HG03469 (cell line): ENCODE measurements around the gene GAB2.
"Not testable (repeated sequence)": the region's sequence is repeated elsewhere in the genome, so short reads cannot be mapped to it uniquely, and the experiment has no call there.

ENCODE experiments used
- ATAC-seq: cut with Tn5 transposase; IDR thresholded peaks from one replicate; pipeline ENCODE4 v1.9.1; 2021; ENCODE audit warnings: mild to moderate bottlenecking, moderate library complexity, moderate number of reproducible peaks; ENCODE audit not compliant: unreplicated experiment

The GAB2 gene

DNA sequence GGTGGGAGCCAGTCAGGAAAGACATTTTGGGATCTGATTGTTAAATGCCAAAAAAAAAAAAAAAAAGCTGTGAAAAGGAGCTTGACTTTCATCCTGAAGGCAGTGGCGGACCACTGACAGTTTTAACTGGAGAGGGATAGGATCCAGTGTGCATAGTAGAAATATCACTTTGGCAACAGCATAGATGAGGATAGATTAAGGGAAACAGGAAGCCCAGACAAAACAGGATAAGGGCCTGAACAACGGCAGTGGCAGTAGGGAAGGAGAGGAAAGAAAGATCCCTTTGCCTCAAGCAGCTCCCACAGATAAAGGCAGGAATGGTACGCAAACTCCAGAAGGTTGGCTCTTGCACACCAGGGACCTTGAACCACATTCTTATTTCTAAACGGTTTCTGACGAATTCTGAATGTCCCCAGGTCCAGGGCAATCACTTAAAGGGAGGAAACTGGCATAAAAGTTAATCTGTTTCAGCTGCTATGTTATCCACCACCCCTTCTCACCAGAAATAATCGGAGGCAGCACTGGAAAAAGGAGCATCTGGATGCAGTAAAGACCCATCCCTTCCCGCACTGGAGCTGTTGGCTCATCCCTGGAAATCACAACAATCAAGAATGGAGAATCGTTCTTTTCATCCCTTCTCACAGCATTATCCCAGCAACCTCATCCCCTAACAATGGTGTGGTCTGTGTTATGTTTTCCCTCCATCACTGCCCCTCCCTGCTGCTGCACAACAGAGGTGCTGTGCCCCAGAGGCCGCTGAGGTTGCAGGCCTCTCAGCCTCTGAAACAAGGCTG is 99.1 kb downstream of the GAB2 start:
- no peak for ATAC-seq

DNA sequence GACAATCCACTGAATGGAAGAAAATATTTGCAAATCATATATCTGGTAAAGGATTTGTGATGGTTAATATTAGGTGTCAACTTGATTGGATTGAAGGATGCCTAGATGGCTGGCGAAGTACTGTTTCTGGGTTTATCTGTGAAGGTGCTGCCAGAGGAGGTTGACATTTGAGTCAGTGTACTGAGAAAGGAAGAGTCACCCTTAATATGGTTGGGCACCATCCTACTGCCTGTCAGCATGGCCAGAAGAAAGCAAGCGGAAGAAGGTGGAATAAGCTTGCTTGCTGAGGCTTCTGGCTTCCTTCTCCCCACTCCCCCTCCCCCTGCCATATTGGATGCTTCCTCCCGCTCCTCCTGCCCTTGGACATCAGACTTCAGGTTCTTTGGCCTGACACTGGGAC is 101.9 kb downstream of the GAB2 start:
- ATAC-seq, result no peak

GRCh38 chr11:78314762-78315161 is 102.9 kb downstream of the GAB2 start:
- ATAC-seq, result no peak

DNA sequence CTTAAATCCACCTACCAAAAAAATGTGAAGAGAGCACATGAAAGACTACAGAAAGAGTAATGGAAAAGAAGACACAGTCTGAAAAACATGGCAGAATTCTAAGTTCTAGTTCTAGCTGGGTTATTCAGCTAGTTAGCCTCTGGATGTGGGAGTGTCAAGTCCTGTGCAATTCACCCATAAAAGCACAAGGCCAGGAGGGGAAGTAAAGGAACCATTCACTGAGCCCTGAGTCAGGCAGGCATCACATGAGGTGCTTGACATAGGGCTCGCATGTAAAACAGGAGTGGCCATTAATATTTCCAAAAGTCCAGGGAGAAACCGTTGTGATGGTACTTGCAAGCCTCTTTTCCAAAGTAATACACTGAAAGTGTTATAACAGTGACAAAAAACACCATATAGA is 103.7 kb downstream of the GAB2 start:
- no peak for ATAC-seq

GRCh38 chr11:78313181-78313795 is 104.3 kb downstream of the GAB2 start:
- ATAC-seq, result no peak

DNA sequence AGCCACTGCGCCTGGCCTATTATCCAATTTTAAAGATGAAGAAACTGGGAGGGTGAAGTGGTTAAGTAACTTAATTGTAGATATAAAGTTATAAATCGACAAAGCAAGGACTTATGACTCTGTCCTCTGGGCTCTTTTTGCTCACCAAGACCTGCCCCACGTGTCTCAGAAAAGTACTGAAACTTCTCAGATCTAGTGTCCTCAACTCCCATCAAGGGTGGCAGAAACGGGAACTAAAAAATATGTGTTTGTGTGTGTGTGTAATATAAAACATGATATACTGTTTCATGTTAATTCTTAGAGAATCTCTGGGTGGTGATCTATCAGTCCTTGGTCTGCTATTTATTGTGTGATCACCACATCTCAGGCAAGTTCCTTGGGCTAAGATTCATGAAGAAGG is 104.9 kb downstream of the GAB2 start:
- no peak for ATAC-seq

- no peak for ATAC-seq
Observed at GRCh38 chr11:78311702-78312371, 105.8 kb downstream of the GAB2 start.

- peak; percentile 74 for ATAC-seq
Observed at GRCh38 chr11:78310500-78310909, 107.1 kb downstream of the GAB2 start.

DNA sequence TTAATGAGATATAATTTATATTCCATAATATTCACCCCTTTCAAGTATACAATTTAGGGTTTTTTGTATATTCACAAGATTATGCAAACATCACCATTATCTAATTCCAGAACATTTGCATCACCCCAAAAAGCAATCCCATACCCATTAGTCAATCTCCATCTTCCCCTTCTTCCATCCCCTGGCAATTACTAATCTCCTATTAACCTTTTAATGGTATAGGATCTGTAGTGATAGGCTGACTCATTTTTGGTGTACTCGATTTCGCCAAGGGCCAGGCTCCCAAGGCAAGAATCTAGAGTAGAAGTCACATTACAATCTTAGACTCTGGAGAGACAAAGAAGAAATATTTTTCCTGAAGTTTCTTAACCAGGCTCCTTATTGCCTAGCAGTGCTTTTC is 113.4 kb downstream of the GAB2 start:
- no peak for ATAC-seq

GRCh38 chr11:78300108-78300839 is 117.3 kb downstream of the GAB2 start:
- no peak for ATAC-seq

DNA sequence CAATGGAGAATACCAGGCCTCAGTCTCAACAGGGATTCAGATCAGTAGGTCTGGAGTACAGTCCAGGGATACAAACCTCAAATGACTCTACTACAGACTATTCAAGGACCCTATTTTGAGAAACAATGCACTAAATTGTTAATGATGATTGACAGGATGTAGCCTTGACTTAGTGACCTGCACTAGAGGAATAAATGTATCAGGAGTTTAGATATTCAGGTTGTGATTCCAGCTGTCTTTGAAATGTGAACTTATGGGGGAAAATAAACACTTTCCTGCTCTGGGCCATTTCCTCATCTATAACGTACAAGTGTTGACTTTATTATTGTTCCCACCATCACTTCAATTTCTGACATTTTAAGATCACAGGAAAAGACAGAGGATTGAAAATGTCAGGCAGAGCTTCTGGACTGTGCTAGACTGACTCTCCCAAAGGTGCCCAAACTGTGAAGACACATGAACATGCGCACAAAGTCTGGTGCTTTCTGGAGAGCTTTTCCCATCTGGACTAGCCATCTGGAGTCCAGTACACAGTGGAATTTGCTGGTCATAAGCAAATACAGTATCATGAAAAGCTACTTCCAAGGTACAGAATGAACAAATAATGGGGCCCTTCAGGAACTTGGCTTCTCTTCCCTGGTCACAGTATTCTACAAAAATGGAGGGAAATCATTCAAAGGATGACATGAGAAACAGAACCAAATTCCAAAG is 118.5 kb downstream of the GAB2 start:
- ATAC-seq, result no peak

DNA sequence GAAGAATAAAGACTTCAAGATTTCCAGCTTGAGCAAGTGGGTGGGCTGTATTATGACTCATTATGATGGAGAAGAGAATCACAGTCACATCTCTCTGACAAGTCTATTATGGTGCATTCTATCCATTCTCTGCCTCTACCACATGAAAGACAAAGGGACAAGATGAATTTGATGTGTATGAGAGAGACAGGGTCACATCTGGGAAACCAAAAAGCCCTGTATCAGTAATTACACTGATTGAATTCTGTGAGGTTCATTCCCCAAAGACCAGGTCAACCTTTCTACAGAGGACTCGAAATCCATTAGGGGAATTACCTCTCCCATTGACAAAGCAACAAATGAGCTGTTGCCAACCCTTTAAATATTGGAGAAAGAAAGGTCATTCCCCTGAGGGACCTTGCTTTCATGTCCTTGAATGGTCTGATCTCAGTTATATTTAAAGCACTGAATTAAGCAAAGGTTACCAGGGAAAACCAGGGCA is 119.3 kb downstream of the GAB2 start:
- no peak for ATAC-seq

DNA sequence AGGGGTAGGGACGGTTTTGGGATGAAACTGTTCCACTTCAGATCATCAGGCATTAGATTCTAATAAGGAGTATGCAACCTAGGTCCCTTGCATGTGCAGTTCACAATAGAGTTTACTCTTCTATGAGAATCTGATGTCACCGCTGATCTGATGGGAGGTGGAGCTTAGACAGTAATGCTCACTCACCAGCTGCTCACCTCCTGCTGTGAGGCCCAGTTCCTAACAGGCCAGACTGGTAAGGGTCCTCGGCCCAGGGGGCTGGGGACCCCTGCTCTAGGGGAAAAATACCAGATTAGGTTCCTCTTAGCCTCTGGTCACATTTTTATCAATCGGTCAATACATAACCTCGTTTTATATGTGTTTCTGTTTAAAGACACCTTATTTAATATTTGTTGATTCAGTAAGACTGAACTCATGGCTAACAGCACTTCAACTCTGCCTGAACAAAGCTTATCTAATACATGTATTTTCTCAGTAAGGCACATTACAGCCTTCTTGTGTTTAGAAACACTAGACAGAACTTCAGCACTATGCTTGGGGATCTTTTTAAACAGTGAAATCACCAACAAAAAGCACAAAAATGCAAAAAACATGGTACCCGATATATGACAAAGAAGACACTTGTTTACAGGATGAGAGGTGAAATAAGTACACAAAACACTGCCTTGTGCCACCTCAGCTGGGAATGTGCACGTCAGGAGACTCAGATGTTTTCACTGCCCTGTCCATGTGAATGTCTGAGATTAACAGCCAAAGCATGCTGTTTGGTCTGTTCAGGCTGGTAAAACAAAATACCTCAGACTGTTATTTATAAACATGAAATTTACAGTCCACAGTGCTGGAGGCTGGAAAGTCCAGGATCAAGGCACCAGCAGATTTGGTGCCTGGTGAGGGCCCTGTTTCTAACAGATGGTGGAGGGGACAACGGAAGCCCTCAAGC is 121.4 kb downstream of the GAB2 start:
- no peak for ATAC-seq

DNA sequence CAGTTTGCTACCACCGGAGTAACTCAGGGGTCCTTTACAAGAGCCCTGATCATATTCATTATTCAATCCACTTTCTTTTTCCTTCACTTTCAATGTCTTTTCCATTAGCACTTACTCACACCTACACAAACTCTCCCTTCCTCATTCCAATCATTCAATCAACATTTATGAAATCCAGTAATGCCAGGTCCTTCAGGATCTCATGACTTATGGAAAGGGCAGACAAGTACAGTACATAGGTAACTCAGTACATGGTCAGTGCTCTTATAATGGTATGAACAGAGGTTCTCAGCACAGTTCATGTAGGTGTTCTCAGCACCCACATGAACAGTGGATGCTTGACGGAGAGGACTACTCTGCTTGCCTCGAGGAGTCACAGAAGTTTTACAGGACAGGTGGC is 122.3 kb downstream of the GAB2 start:
- ATAC-seq, result no peak

DNA sequence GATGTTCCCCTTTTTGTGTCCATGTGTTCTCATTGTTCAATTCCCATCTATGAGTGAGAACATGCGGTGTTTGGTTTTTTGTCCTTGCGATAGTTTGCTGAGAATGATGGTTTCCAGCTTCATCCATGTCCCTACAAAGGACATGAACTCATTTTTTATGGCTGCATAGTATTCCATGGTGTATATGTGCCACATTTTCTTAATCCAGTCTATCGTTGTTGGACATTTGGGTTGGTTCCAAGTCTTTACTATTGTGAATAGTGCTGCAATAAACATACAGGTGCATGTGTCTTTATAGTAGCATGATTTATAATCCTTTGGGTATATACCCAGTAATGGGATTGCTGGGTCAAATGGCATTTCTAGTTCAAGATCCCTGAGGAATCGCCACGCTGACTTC is 123.5 kb downstream of the GAB2 start:
- ATAC-seq, result not testable (repeated sequence)

- no peak for ATAC-seq
Observed at GRCh38 chr11:78293536-78293935, 124.1 kb downstream of the GAB2 start.

DNA sequence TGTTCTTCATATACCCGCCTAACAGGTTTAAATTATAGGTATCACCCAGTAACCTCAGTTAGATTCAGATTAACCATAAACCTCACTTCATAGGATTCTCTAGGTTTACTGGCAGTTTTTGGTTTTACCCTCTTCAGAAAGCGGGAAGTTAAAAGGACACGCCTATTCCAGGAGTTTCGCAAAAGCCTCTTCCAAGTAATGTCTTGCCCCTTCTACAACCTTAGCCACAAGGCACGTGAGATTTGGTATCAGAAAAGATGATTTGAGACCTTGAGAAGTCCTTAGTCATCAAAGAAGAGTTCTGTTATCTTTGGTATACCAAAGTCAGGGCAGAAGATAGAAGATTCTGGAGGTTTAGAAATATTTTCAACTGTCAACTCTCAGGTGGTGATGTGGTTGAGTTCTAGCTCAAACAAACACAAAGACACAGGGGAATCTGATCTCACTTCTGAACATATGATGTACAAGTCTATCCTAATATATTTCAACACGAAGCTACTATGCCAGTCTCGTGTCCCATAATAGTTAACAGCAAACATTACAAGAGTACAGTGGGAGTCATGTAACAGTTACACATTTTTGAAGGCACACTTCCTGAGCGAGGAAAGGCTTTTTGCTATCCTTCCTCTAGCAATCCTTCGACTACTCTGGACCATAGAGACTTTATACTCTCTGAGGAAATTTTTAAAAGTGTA is 125.4 kb downstream of the GAB2 start:
- ATAC-seq, result no peak

- ATAC-seq, result no peak
Observed at GRCh38 chr11:78291503-78292108, 126.0 kb downstream of the GAB2 start.
